GM19438 (cell line): ENCODE data around the gene SYT12.

ENCODE experiments used
- ATAC-seq: cut with Tn5 transposase; IDR thresholded peaks from one replicate; pipeline ENCODE4 v1.9.1; 2021; ENCODE audit warnings: low read depth; ENCODE audit not compliant: unreplicated experiment

SYT12 gene

GRCh38 chr11:67090717-67091116, 67.8 kb downstream of the SYT12 start:
- no peak for ATAC-seq

GRCh38 chr11:67095214-67095507, 72.2 kb downstream of the SYT12 start:
- ATAC-seq = no peak

GRCh38 chr11:67098799-67099429, 76.0 kb downstream of the SYT12 start:
- ATAC-seq = no peak

GRCh38 chr11:67099831-67100324, 76.9 kb downstream of the SYT12 start:
- no peak for ATAC-seq
